HG03378 (cell line): ENCODE results near the gene SAPCD1.

Source experiments
- ATAC-seq: cut with Tn5 transposase; IDR thresholded peaks from one replicate; pipeline ENCODE4 v1.9.1; 2021; ENCODE audit warnings: mild to moderate bottlenecking, moderate library complexity; ENCODE audit not compliant: unreplicated experiment

Gene SAPCD1

DNA sequence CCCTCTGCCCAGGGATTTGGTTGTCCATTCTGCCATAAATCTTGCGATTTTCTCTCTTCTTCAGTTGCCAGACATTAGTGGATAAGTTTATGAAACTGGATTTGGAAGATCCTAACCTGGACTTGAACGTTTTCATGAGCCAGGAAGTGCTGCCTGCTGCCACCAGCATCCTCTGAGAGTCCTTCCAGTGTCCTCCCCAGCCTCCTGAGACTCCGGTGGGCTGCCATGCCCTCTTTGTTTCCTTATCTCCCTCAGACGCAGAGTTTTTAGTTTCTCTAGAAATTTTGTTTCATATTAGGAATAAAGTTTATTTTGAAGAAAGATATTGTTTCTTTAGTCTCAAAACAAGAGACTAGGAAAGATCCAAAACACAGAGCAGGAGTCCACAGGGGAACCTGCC, at the start of gene SAPCD1:
TSS of gene SAPCD1 (plus strand) at position 301 of the 400 bp plus-strand sequence. CDS start 399 bp downstream, outside the sequence.
- ATAC-seq = no peak

DNA sequence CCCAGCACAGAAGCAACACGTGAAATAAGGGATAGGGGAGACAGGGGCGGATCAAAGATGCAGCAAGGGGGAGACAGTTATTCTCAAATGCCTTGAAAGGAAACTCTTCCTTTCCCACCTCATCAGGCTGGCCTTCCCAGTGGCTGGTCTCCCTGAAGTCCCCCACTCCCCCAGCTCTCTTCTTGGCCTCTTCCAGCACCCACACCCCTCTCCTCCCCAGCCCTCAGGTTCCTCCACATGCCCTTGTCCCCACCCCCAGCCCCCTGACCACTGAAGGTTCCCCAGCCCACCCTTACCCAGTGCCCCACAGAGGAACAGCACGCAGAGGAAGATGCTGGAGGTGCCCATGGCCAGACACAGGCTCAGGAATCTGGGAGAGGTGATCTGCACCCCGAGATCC, 49.0 kb upstream of the SAPCD1 start:
- ATAC-seq = no peak

DNA sequence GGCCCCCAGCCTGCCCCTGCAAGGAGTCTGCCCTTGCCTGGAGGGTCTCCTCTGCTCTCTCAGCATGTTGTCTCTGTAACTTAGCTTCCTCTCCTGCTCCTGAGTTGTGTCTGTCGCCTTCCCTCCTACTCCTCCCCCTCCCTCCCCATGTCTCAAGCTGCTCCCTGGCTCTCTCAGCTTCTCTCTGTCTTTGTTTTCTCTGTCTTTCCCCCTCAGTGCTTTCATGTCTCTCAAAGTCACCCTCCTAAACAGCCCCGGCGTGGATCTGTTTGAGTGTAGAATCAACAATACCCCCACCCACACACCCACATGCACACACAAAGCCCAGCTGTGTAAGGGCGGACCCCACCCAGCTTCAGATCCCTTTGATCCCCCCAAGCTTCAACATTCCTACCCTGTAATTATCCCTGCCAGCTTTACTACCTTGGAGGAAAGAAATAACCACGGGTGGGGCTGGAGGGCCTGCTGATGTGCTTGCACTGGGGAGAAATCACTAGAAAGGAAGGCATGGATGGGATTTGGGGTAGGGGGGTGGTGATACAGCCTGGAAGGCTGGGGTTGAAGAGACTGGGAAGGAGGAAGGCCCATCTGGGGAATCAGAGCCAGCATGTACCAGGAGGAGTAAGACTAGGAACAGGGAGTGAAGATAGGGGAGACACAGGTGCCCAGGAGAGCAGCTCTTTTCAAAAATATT, 48.3 kb upstream of the SAPCD1 start:
- no peak for ATAC-seq

DNA sequence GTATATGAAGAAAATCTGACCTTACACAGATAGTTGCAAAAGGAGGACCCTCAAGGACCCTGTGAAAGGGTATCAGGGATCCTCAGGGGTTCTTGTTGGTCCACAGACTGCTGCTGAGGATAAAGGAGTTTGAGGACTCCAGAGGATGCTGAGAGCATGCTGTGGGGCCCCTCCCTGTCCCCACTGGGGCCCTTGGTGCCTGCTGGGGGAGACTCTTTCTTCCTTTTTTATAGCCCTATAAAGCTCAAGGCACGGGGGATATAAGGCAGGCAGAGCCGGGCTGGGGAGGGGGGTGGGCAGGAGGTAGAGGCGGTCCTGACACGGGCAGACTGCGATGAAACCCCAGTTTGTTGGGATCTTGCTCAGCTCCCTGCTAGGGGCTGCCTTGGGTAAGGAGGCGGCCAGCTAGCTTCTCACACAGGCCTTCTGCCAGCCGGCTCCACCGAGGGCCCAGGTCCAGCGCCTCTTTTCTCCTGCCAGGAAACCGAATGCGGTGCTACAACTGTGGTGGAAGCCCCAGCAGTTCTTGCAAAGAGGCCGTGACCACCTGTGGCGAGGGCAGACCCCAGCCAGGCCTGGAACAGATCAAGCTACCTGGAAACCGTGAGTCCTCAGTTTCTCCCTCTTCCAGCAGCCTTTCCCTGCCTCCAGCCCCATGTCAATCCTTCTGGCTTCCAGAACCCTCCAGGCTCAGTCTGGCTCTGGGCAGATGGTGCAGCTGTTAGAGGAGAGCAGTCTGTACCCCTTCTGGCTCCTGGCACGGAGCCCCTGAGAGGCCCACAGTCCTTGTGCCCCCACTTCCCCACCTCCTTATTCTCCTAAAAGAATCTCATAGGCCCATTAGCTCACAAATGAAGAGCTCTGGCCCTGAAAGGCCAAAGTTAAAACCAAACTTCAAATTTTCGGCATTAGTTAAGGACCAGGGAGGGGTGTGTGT, 47.2 kb upstream of the SAPCD1 start, which contains the start of gene LY6G6D:
TSS of gene LY6G6D (plus strand) at position 327 of the 937 bp plus-strand sequence. CDS start at position 335, 8 bp downstream.
- ATAC-seq = no peak

DNA sequence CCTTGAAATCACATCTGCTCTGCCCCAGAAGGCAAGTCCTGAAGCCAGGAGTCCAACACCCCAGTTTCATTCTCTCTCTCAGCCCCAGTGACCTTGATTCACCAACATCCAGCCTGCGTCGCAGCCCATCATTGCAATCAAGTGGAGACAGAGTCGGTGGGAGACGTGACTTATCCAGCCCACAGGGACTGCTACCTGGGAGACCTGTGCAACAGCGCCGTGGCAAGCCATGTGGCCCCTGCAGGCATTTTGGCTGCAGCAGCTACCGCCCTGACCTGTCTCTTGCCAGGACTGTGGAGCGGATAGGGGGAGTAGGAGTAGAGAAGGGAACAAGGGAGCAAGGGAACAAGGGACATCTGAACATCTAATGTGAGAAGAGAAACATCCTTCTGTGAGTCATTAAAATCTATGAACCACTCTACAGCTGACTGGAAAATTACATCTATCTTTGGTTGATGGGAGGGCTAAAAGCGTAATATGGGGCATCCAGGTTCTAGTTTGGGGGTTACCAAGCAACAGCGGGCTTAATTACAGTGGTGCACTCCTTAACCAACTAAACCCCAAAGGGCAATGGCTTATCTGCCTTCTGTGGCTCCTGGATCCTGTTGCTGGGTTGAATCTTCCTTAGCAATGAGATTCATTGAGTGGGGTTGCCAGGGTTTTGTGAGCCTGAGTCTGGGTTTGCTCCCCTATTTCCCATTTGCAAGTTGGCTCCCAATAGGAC, 44.8 kb upstream of the SAPCD1 start:
- no peak for ATAC-seq

DNA sequence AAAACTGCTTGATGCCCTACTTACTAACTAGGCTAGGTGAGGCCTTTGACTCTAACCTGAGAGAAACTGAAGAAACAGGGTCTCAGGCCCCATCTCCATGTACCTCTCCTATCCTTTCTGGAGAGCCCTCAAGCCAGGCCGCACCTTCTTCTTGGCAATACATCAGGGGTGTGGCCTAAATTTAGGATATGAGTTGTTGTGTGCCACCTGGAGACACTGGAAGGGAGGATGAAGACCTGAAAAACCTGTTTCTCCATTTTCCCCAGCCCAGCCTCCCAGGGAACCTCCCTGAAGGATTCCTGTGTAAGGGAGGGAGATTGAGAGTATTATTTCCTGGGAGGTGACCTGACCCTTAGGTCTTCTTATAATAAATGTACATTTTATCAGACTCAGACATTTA, 44.2 kb upstream of the SAPCD1 start:
- ATAC-seq = no peak

DNA sequence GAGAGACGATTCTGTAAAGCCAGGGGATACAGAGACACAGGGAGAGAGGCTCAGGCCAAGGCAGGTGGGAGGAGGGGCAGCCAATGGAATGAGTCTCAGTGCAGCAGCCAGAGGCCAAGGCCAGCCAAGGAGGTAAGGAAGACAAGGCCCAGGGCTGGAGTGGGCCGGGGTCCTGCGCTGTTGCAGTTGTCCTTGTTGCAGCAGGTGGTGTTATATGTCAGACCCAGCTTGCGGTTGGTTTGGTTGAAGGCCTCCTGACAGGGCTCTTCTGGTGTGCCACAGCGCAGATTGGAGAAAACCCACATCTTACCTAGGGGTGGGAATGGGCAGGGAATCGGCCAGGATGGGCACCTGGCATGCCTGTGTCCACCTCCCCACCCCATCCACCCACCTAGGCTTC, 43.5 kb upstream of the SAPCD1 start:
- ATAC-seq = no peak

DNA sequence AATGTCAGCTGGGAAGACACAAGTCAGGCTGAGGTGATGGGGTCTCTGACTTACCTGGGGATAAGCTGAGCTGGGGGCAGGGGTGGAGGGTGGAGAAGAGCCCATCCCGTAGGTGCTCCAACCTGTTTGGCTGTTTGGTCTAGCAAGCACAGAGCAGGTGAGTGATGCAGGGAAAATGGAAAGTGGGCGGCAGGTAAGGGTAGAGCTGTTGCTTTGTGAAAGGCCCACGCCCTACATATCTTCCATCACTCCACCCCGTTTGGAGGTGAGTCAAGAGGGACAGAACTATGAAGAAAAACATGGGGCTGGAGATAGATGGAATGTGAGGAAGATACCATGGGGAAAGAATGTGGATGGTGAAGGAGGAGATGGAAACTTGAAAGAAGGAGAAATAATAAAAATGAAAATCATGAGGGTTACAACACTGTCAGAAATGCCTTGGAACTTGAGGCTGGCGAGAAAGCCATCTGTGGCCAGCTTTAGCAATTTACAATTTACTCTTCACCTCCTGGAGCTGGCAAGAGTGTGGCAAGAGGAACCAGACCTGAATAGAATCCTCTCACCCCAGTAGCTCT, 42.2 kb upstream of the SAPCD1 start:
- ATAC-seq = no peak

DNA sequence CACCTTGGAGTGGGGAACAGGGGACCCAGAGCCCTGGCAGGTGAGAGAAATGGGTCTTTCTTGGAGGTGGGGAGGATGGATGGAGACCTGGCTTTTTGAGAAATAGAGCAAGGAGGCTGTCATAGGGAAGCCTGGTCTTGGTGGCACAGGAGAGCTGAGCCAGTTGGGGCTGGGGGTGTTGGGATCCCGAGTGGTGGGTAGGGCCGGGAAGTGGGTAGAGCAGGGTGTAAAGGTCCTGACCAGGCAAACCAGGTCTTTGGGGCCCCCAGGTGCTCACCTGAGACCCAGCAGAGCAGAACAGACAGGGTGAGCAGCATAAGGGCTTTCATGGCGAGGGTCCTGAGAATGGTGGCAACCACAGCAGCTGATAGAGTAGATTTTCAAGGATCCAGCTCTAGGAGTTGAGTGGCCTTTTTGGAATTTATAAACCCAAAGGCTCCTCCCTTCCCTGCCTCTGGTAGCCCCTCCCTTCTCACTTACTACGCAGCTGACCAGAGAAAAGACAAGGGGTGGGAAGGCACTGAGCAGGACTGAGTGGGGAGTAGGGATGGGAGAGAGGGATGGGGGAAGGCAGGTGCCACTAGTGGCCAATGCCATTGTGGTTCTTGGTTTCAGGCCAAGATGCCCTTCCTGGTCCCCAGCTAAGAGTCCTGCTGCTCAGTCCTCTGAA, 41.0 kb upstream of the SAPCD1 start, which contains the start of gene LY6G6C:
TSS of gene LY6G6C (minus strand) at position 396 of the 670 bp plus-strand sequence. CDS start at position 329, 67 bp downstream.
- no peak for ATAC-seq

DNA sequence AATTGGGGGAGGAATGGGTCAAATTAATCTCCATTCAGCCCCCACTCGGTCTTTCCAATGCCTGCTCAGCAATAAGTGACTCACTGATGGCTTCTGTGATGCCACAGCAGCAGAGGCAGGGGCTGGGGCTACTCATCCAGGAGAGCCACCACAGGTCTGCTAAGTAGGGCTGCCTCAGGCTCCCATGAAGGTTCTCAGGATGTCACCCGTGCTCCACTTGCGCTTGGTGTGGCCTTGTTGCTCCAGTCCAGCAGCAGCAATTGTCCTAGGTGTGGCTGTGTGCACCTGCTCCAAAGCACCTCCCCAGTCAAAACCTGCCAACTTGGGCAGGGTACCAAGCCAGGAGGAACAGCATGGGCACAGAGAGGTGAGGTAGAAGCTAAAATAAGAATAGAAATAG, 40.3 kb upstream of the SAPCD1 start:
- no peak for ATAC-seq

DNA sequence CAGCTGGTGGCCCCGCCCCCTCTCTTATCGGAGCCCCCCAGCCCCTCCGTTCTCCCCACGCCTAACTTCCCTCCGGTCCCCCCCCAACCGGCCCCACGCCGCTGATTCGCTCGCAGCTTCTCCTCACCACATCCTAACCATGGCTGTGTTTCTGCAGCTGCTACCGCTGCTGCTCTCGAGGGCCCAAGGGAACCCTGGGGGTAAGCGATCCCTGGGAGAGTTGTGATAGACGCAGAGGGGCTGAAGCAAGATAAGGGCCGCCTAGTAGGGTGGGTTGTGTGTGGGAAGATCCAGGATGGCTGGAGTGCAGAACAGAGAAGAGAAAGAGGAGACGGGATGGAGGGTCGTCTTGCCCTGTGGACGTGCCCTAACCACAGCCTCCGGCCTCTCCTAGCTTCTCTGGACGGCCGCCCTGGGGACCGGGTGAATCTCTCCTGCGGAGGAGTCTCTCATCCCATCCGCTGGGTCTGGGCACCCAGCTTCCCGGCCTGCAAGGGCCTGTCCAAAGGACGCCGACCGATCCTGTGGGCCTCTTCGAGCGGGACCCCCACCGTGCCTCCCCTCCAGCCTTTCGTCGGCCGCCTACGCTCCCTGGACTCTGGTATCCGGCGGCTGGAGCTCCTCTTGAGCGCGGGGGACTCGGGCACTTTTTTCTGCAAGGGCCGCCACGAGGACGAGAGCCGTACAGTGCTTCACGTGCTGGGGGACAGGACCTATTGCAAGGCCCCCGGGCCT, 39.0 kb upstream of the SAPCD1 start, which contains the start of gene MPIG6B:
TSS of gene MPIG6B (plus strand) at position 129 of the 735 bp plus-strand sequence. CDS start at position 140, 11 bp downstream.
- no peak for ATAC-seq

DNA sequence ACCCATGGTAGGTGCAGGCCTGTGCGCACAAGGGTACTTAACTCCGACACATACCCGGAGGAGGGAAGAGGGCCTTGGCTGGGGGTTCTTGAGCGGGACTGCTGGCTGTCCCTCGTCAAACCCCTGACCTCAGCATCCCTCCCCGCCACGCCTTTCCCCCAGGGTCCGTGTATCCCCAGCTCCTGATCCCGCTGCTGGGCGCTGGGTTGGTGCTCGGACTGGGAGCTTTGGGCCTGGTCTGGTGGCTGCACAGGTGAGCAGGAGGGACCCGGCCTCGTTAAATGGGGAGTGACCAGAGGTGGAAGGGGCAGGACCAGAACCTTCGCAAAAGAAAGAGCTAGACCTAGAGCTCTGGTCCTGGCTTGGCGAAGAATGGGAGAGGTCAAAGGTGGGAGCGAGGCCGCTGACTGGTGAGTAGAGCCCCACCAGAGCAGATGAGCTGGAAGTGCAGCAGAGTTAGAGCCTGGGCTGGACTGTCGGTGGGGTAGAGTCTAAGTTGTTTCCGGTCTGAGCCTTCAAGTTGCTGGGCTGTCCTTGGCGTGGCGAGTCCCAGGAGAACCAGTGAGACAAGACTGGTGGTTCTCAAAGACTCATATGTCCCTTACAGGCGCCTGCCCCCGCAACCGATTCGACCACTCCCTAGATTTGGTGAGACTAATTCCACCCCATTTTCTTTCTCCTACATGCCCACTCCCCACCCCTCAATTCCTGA, 38.3 kb upstream of the SAPCD1 start:
- ATAC-seq = no peak

DNA sequence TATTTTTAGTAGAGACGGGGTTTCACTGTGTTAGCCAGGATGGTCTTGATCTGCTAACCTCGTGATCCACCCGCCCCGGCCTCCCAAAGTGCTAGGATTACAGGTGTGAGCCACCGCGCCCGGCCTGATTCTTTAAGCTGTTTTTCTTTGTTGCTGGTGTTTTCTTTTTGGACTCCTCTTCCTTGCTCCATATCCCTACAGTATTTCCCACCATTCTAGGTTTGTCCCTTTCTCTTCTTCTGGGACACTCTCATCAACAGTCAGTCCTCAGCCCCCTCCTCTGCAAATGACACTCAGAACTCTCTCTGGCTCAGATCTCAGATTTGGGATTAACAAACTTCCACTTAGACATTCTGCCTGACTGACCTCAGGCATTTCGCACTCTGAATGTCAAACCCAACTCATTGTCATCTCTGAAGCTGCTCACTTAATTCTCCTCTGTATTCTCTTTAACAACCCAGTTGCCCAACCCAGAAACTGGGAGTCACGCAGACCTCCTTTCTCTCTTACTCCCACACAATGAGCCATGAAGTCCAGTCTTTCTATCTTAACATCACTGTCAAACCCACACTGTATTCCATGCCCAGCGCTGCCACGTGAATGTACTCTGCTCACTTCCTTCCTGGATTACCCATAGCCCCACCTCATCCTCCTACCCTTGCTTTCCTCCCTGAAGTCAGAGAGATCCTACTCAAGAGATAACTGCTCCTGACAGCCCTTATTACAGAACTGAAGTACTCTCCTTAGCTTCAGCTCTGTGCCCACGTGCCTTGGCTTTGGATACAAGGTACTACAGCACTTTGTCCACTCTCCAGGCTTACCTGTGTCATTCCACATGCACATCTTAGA, 36.7 kb upstream of the SAPCD1 start:
- no peak for ATAC-seq

DNA sequence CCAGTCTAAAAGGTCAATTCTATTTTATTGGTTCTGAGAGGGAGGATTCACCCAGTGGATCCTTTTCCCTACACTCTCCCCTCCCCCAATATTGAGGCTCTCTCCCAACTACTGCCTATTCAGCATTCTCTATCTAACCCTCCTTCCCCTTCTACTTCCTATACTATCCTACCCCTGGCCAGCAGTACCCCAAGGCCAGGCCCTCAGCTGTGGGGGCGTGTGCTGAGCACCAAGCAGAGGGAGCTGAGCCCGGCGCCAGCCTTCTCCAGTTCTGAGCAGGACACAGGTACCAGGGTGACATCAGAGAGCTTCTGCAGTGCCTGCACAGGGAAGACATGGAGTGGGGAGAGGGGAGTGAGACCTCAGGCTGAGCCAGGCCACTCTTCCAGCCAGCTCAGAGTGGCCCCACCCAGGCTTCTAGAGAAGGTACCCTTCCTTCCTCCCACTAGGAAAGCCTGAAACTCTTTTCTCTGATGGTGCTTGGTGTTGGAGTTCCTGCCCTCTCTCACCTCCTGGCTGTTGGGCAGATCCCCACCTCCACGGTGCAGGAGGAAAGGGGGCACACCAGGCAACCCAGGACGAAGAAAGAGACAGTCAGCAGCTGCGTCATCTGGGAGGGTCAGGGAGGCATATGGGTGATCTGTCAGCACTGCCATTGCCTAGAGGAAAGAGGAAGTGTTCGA, 35.3 kb upstream of the SAPCD1 start:
- ATAC-seq = peak; percentile 51

DNA sequence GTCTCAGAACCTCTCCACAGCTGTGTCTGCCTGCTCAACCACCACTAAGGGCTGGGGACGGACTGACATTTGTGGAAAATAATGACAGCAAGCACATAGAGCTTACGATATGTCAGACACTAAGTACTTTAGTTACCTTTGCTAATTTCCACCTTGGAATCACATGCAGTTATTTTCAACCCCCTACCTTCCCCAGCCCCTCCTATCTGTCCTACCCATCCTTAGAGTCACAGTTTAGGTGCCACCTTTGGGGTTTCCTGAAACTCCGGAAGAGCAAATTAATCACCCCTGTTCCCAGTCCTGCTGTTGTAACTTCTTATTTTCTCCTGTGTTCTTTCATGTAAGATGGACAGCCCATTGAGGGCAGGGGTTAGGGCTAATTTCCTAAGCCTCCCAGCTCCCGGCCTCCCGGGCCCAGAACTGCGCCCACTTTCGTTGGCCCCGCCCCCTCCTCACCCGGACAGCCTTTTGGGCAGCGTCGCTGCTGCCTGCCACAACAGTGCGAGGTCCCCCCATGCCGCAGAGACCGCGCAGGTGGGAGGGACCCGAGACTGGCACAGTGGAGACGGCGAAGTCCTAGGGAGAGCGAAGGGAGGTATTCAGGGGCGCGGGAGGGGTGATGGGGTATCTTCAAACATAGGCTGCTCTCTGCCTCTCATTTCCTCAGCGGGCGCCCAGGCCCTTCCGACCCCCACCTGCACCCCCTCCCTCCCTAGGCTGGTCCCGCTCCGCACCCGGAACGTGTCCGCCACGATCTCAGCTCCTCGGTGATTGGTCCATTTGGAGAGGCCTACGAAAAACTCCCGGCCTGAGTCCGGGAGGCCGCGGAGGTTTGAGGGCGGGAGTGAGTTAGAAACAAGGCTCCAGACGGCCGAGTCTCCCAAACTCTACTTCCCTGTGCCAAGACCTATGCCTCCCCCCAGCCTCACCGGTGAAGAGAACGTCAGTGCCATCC, 34.5 kb upstream of the SAPCD1 start:
- ATAC-seq = peak; percentile 3
